NCI-H2196 treated with DMSO at 0.1 percent for 48 hours (cell line): ENCODE results near the gene MSI2.

Experiments used
- DNase-seq: peaks from one replicate; lab custom pipeline; 2025; ENCODE audit not compliant: unreplicated experiment; lab: John Stamatoyannopoulos, UW

MSI2 gene

DNA sequence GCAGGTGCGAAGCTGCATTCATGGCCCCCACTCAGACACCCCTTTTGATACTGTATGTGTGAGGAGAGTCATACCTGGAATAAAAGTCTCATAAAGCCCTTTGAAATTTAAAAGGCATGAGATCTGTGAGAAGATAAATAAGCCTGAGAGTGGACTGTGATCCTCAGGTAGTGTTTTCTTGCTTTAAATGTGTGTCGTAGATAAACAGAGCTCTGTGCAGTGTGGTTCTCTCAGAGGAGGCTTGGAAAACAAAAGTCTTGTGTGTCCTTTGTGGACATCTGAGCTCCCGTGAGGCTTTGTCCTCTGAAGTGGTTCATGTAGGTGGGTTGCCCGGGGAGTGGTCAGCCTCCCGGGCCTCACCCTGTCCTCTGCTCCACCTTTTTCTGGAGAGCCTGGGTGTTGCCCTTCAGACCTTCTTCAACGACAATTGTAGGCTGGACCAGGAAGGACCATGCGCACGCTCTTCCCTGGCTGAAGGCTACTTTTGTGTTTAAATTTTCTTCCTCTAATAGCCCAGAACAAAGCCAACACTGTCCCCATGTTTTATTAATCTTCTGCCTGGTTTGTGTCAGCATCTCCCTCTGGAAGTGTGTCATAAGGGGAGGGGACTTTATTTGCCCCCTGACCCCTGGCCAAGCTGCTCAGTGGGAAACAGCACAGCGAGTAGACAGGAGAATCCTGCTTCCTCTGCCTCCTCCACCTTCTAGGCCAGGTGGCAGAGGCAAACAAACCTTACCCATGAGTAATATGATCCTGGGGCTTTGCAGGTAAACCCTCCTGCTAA lies 151.2 kb downstream of the MSI2 start:
- DNase-seq = peak; percentile 89

DNA sequence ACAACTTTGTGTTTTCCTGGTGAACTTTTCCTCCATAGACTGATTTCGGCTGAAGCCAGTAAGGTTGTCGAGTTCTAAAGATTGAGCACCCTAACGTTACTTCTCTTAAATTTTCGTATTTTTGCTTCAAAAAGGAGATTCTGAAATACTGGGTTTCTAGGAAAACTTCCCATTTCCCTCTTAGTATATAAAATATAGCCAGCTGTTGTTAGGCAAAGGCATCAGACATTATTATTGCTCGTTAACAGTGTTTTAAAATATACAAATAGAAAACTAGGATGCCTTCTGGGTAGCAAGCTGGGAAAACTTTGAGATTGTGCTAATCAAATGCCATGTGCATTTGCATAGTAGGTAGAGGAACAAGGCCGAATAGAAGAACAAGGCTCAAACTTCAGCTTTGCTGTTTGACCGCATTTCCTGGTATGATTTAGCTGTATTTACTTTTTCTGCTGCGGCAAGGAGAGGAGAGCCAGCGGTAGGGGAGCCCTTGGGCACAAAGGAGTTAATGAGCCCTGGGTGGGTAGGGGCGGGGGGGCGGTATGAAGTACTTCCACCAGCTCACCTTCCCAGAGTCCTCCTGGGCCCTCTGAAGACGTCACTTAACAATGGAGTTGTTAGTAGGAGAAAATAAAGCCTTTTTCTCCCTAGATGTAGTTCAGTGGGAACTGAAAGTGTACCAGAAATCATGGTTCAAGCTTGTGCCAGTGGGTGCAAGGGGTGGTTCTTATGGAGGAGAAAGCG lies 151.9 kb downstream of the MSI2 start:
- peak; percentile 47 for DNase-seq

DNA sequence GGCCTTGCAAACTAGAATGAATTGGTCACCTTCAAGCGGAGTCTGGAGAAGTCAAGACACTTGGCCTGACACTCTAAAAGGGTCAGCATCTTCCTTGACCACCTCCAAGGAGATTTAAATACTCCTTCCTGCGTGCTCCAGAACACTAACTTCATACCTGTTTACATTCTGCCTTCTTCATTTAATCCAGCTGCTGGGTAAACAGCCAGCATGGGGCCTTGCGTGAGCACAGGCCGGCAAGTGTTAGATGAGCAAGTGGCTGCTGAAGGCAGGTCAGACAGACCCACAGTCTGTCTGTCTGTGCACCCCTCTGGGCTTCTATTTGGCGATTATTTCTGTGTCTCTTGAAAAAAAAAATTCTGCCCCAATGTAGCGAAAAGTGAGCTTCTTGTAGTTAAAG lies 153.8 kb downstream of the MSI2 start:
- no peak for DNase-seq

DNA sequence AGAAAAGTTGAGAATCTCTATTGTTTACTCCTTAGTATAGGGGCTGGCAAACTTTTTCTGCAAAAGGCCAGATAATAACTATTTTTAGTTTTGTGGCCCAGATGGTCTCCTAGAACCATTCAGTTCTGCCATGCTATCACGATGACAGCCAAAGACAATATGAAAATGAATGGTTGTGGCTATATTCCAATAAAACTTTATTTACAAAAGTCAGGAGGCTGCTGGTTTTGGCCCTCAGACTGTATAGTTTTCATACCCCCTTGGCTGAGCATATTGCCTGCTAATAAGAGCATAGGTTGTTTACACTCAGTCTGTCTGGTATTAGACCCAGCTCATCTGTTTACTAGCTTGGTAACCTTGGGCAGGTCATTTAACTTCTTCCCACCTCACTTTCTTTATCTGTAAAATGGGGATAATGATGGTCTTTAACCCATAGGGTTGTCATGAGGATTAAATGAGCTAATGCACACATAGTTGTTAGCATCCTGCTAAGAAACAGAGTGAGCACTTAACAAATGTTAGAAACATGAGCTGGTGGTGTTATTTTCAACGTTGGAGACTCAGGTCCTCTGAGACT lies 156.3 kb downstream of the MSI2 start:
- no peak for DNase-seq

DNA sequence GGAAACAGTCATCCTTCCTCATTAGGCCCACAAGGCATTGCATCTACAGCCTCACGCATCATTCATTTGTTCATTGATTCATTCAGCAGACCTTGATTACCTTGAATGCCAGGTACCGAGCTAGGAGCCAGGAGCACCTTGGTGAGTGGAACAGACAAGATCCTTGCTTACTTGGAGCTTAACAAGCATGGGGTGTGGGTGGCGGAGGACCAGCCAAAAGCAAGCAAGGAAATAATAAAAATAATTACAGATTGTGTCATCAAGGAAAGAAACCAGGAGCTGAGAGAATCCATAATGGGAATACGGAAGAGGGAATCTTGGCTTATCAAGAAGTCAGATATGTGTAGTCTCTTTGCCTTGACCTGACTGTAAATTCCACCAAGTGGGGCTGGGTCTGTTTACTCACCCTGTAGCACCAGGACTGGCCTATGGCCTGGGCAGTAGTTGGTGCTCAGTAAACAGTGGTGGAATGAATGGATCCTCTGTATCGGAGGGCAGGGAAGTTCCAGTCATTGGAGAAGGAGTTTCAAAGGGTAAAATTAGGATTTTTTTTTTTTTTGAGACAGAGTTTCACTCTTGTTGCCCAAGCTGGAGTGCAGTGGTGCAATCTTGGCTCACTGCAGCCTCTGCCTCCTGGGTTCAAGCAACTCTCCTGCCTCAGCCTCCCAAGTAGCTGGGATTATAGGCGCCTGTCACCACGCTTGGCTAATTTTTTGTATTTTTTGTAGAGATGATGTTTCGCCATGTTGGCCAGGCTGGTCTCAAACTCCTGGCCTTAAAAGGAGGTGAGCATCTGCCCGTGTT lies 157.7 kb downstream of the MSI2 start:
- DNase-seq = no peak

DNA sequence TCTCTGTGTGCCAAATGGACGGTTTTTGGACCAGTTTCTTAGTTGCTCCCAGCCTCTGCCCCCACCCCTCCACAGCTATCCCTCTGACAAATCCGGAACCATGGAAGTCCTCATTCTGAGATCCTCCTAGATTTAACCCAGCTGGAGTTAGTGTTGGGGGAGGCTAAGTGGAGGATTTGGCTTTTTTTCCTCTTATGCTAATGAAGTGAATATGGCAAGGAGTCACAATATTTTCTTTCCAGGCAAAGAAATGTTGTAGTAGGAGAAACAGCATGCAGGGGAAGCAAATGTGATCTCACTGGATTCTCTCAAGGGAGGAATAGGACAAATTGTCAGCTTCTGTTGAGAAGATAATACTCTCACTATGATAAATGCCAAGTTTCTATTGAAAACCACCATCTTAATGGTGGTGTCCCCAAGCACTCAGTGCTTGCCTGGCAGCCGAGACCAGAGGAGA lies 159.5 kb downstream of the MSI2 start:
- no peak for DNase-seq

DNA sequence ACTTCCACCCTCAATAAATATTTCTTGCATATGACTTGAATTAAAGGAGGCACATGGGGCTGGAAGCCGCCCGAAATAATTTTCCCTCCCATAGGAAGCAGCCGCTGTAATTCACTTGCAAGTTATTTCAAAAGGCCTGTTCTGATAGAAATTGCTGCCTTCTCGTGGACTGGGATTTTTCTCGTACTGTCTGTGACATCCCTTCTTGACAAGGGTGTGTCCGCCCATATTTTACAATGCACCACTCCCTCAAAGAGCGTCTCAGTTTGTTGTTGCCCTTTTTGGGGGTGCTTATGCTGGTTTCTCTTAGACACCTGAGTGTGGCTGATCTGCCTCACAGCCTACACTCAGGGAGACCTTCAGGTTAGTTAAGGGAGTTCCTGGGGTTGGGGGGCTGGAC lies 160.0 kb downstream of the MSI2 start:
- DNase-seq = no peak

DNA sequence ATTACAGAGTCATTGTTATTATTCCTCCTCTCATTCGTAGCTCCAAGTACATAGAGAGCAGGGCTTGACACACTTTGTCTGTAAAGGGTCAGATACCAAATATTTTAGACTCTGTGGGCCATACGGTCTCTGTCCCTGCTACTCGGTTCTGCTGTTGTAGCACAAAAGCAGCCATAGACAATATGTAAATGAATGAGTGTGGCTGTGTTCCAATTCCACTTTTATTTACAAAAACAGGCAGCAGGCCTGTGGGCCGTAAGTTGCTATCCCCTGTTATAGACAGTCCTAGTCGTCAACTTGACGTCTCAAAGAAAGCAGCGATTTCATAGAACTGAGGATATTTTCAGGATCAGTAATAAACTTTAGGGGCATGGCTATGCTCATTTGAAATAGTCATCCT lies 161.6 kb downstream of the MSI2 start:
- DNase-seq = no peak

DNA sequence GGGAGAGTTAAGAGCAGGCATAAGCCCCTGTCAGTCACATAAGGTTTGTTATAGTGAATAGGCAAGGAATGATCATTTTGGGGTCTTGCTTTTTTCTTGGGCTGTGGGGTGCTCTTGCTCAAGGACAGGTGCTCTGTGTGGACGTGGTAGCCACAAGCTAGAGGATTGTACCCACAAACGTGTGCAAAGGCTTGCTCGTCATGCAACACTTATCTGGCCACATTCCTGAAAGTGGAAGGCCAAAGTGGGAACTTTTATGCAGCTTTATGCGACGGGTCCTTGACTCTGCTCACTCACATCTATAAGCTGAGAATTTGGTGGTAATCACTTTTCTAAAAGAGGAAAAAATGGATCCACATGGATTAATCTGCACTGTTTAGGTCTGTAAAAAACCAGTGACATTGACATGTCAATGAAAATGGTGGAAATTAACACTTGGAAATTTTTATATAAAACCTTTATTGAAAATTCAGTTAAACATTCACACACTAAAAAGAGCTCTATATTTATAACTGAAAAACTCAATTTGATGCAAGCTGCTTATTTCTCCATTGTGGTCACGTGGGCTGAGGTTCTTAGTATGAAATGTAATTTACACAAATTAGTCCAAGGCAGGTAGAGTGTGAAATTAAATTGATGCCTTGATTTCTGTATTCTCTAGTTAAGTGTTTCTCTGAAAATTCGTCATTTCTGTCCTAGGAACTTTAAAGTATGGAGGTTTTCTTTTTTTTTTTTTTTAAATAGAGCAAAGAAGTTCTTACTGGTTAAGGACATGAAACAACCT lies 162.3 kb downstream of the MSI2 start:
- no peak for DNase-seq

DNA sequence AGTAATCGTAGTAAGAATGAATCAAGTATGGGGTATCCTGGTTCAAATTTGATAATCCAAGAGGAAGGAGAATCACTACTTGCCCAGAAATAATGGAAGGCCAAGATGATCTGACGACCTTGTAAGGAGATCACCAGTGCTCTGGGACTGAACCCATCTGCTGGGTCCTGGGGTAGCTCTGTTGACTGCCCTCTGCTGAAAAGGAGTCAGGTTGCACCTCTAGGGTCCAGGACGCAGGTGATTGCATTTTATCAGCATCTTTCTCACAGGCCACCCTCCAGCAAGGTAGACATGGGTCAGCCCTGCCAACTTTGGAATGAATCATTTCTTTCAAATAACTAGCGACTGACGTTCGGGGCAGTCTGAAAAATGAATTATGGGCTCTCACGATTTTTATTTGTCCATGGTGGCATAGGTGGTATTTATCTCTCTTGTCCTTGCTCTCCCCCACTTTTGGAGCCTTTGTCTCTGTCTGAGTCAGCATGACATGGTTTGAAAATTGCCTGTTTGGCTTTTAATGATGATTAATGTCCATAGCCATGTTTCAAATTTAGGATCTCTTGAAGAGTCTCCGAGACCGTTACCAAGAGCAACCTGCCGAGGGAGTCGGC lies 163.7 kb downstream of the MSI2 start:
- no peak for DNase-seq

DNA sequence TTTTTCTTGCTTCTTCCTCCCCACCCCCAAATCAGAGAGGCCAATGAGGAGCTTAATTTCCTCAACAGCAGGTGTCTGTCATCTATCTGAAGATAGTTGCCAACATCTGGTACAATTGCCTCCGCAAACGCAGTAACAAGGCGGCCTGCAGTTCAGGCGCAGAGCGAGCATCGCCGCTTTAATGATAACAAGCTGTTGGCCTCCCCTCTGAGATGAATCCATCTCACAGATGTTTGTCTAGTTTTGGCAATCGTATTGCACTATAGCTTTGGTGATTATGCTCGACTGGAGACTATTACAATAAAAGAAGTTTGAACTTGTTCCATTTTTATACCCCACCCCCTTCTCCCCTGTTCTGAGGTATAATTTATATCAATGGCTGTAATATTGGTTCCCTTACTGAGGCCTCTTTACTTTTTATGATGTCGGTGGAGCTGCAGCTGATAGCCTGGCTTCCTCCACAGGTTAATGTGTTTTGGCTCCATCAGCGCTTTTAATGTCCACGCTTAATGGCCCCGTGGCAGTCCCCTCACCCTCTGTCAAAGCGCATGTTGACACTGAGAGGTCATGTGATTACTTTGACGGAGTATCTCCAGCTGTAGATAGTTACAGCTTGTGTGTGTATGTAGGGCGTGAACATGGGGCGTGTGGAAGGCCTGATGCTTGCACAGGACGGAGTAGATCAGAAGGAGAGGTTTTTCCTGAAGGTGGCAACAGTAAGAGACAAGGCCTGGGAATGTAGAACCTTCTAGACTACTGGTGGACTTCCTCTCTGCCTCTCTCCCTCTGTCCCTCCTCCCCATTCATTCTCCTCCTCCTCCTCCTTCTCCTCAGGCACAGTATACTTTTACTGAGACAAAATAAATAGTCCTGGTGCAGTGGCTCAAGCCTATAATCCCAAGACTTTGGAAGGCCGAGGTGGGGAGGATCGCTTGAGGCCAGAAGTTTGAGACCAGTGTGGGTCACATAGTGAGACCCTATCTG lies 164.7 kb downstream of the MSI2 start:
- DNase-seq = peak; percentile 58

DNA sequence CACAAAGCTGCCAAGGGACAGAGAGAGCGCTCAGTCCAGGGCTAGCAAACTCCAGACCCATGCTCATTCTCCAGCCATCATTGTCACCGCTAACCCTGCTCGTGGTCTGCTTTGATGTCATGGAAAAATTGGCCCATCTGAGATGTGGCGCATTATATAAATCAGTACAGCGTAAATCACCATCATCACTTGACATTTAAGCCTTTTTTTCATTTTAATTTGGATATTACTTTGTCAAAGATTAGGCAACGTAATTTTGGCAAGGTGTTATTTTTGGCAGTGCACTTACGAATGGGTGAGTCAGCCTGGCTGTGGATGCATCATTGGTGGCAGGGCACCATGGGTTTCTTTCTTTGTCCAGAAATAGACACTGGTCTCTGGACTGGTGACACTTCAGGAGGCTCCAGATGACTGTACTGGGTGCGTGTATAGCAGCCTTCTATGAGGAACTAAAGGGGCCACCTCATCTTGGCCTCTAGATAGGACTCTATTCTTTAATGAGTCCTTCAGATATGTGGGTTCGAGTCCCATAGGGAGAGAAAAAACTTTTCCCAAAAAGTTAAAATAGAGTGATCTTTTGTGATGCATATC lies 166.3 kb downstream of the MSI2 start:
- no peak for DNase-seq

DNA sequence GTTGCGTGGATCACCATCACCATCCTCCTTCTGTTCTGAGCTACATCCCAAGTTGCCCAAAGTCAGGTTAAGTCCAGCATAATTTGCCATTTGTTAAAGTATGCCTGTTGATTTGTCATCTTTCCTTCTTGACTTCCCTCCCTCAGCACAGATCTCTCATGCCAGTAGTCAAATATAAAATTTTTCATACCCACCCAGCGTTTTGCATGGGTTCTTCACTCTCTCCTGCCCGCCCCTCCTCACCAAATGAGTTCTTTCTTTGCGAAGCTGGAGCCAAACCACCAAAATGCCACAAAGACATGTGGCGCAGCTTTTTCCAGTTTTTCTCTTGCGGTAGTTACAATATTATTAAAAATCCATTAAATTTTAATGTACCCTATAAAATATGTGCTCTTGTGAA lies 167.2 kb downstream of the MSI2 start:
- DNase-seq = no peak

DNA sequence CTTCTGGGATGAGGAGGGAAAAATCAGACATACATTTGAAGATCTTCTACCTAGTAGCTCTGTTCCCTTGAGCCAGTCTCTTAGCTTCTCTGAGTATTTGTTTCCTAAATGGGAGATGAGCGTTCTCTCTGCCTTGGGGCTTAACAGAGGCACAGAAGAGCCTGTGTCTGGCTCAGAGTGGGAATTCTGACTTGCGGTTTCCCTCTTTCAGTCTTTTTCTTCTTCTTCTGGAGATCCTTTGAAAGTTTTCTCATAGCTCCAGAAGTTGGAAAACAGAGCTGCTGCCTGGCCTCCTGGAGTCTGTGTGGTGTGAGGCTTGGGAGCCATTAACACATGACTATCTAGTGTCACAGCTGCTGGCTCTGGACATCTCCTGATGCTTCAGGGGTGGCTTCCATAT lies 167.9 kb downstream of the MSI2 start:
- DNase-seq = no peak

DNA sequence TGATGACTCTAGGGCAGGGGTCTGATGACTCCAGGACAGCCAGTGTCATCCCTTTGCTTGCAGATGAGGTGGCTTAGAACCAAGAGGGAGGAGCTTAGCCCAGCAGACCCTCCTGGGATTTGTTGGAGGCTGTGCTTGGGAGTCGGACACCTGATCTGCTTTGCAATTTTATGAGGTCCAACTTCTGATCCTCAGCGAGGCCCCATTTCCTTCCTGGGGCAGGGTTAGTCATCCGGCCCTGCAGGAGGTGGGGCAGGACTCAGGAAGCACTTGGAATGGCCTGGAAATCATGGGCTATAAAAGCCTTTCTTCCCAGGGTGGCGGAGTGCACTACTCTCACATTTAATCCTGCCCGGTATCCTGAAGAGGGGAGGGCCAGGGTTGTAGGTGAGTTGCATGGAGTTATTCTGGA lies 168.5 kb downstream of the MSI2 start:
- no peak for DNase-seq

DNA sequence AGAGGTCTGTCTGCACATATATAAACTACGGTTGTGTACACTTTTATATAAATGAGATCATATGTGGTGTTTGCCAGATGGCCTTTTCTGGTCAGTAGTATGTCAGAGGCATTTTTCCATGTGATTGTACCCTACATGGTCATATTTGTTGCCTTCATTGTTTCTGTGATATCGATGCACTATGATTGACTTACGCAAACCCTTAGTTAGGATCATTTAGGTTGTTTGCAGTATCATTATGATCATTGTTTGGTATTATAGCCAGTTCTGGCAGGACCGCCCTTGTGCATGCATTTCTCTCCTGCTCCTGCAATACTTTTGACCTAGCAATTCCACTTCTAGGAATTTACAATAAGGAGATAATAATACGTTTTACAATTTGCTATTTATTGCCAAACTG lies 169.1 kb downstream of the MSI2 start:
- DNase-seq = no peak

DNA sequence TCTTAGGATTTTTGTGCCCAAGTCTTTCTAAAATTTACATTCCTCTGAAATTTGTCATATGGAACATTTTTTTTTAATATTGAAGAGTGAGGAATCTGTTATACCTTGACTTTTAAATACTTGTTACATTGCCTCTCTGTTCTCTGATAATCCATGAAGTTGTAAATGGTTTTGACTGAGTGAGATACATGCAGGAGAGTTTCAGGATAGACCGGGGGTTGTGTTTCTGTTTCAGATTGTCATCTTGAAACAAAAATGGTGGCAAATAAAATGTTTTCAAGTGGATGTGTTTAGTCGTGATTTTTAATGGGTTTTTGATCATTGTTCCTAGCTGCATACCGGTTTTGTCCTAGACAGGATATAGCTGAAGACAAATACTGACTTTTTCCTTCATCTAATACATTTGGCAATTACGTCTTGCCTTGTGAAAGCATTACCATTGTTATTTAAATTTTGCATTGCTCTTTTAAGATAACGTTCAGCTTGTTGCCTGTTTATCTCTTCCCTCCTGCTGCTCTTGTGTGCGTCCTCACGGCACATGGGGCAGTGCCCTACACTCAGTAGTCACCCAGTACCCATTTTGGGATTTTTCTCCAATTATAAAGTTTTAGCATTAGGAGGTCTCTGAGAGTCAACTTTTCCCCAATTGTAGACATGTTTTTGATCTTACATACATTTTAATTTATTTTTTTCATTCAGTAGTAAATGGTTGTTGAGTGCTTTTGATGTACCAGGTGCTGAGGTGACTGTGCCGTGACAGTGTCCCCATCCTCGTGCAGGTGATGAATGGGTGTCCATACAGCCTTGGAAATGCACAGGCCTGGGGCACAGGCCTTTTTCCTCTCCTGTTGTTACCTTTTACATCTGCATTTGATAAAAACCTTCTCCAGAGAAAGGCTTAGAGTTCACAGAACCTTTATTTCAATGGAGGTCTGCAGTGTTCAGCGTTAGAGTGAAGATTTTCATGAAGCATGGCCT lies 169.9 kb downstream of the MSI2 start:
- no peak for DNase-seq
